Measurements from ENCODE around the gene ARMS2. TPM values are rescaled to one million over a fixed set of nuclear protein-coding genes. Genes with fewer than 3 reads are reported as not detected.
A peak's percentile ranks its signal among the peaks of the same experiment; 100 is the strongest.

ARMS2 gene
- total RNA-seq, 1 donor from 2014 or later = not detected

DNA sequence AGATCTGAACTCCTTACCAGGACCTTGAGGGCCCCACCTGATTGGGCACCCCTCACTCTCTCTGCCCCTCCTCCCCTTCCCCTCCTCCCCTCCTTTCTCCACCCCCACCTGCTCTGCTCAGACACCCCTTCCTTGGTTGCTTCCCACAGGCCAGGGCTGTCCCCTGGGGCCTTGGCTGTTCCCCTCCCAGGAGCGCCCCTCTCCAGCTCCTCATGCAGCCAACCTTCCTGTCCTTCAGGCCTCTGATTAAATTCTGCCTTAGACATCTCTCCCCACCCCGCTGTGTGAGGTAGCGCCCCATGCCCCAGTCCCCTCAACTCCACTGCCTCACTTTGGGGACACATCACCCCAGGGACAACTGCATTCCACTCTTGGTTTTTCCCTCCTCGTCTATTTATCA lies 39.3 kb downstream of the ARMS2 start:
- peaks cover 3% of the 10 kb centered on the region for H3K36me3 ChIP-seq (ENCODE audit: control insufficient read depth, insufficient read depth, low read length)
- H3K27me3 ChIP-seq (ENCODE audit: control insufficient read depth, insufficient read depth, low read length) = no peaks in the 10 kb centered on the region
- TF ChIP-seq CTCF (IDR thresholded peaks at IDR 0.05; ENCODE audit: insufficient read depth, low read length, severe bottlenecking) = no peak
- H3K4me3 ChIP-seq (ENCODE audit: low read depth, low read length) = no peak overlapping the region
- FAIRE-seq (no peak), DNase-seq (ENCODE audit: low read depth) (no peak)

DNA sequence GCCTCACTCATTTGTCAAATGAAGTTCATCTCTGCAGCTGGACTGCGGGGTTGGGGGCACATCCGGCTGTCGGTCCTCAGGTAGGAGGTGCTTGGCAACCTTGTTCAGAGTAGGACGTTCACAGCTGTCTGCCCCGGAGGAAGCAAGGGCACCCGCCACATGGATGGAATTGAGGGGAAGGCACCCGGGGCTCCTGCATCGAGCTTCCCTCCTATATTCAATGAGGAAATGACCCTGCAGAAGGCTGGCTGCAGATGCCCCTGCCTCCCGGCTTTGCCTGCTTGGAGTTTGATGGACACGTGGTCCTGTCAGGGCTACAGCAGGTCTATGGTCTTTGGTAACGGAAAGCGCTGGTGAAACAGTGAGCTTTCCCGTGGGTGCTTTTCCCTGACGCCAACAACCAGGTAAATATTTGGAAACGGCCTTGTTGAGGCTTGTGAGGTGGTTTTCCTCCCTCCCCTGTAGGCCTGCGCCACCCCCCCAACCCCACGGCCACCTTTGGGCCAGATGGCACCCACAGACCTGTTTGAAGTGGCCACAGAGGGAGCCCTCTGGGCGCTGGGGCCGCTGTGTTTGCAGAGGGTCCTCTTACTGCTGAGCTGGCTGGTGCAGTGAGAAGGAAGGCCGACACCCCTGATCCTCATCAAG lies 39.8 kb downstream of the ARMS2 start:
- Histone ChIP-seq H3K27me3 (ENCODE audit: control insufficient read depth, insufficient read depth, low read length) (no peaks in the 10 kb centered on the region), H3K4me3 (ENCODE audit: low read depth, low read length) (no peak overlapping the region), H3K36me3 (ENCODE audit: control insufficient read depth, insufficient read depth, low read length) (peaks cover 3% of the 10 kb centered on the region)
- FAIRE-seq (no peak), DNase-seq (ENCODE audit: low read depth) (peak; percentile 80)
- no peak for TF ChIP-seq CTCF (IDR thresholded peaks at IDR 0.05; ENCODE audit: insufficient read depth, low read length, severe bottlenecking)

DNA sequence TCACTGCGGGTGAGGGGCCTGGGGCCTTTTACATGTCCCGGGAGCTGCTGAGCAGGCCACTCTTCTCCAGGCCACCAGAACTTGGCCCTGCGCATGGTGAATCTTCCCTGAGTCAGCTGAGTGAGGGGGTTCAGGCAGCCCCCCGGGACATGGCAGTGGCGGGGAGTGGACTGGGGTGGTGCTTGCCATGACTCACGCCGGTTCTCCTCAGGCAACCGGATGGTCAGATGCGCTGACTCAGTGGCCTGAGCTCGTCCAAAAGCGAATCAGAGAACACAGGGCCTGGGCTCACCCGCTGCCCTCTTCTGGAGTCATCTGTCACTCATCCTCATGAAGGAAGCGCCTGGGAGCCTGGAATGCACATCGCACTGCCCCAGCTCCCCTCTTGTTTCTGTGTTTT lies 40.4 kb downstream of the ARMS2 start:
- Histone ChIP-seq H3K36me3 (ENCODE audit: control insufficient read depth, insufficient read depth, low read length) (peaks cover 1% of the 10 kb centered on the region), H3K27me3 (ENCODE audit: control insufficient read depth, insufficient read depth, low read length) (no peaks in the 10 kb centered on the region), H3K4me3 (ENCODE audit: low read depth, low read length) (no peak overlapping the region)
- FAIRE-seq (no peak), DNase-seq (ENCODE audit: low read depth) (peak; percentile 93)
- TF ChIP-seq CTCF (IDR thresholded peaks at IDR 0.05; ENCODE audit: insufficient read depth, low read length, severe bottlenecking) = no peak

DNA sequence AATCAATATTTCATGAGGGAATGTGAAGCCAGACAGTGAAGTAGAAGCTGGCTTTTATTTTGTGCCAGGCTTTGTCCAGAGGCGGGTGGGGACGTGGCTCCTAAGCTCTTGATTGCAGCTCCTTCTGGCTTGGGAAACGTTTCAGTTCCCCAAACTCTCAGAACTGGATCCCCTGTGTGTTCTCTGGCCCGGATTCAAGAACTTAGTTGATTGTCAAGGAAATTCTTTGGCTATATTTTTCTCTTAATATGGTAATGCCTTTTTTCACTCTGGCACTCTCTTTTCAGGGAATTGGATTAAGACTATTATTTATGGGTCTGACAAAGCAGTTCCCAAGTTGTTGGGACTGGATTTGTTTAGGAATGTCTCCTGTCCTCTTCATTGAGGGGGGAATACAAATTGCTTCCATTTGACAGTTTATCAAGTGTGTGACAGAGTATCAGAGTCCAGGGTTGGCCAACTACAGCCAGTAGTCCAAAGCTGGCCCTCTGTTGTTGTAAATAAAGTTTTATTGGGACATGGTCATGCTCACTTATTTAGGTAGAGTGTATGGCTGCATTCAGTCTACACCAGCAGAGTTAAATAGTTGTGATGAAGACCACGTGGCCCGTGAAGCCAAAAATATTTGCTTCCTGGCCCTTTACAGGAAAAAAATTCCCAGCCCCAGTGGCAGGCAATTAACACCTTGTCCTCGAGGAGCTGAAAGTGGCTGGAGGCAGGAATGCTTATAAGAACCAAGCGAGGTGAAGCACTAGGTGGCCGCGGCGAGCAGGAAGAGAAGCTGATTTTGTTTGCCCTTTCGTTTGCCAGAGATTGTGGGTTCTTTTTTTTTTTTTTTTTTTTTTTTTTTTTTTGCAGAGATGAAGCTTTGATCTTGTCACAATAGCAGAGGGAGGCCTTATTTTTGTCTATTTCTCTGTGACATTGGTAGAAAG lies 41.2 kb downstream of the ARMS2 start:
- Histone ChIP-seq H3K4me3 (ENCODE audit: low read depth, low read length) (no peak overlapping the region), H3K27me3 (ENCODE audit: control insufficient read depth, insufficient read depth, low read length) (no peaks in the 10 kb centered on the region), H3K36me3 (ENCODE audit: control insufficient read depth, insufficient read depth, low read length) (peaks cover 1% of the 10 kb centered on the region)
- TF ChIP-seq CTCF (IDR thresholded peaks at IDR 0.05; ENCODE audit: insufficient read depth, low read length, severe bottlenecking) = no peak
- no peak for FAIRE-seq
- DNase-seq (ENCODE audit: low read depth) = peak; percentile 12

GRCh38 chr10:122497241-122497640 lies 42.8 kb downstream of the ARMS2 start:
- no peak for TF ChIP-seq CTCF (IDR thresholded peaks at IDR 0.05; ENCODE audit: insufficient read depth, low read length, severe bottlenecking)
- Histone ChIP-seq H3K4me3 (ENCODE audit: low read depth, low read length) (no peak overlapping the region), H3K27me3 (ENCODE audit: control insufficient read depth, insufficient read depth, low read length) (no peaks in the 10 kb centered on the region), H3K36me3 (ENCODE audit: control insufficient read depth, insufficient read depth, low read length) (peaks cover 1% of the 10 kb centered on the region)
- DNase-seq (ENCODE audit: low read depth) = no peak
- no peak for FAIRE-seq
